OCI-LY7 (cell line): ENCODE results near the gene ERGIC3. TPM values are rescaled to one million over a fixed set of nuclear protein-coding genes. Genes with fewer than 3 reads are reported as not detected.

ENCODE experiments used
- BruUV-seq: library from RNA; stranded (reverse); fragments of 400-500 nt; replicated peaks from 2 replicates; lab custom pipeline; 2021; lab: Mats Ljungman, UMichigan
- CTCF ChIA-PET: fragments of 300-600 bp; sonication (Branson Sonifier 250); formaldehyde crosslinking; loops from one replicate; lab custom pipeline; 2022; ENCODE audit warnings: antibody characterized with exemption; ENCODE audit not compliant: unreplicated experiment; lab: Charles Lee
- POLR2A ChIA-PET: fragments of 300-600 bp; sonication (Branson Sonifier 250); formaldehyde crosslinking; loops from one replicate; lab custom pipeline; 2022; ENCODE audit warnings: antibody characterized with exemption; lab: Charles Lee
- DNase-seq: peaks from one replicate; pipeline ENCODE4 v3.0.0-alpha.2; 2015; ENCODE audit warnings: low spot score
- H2AFZ ChIP-seq: fragments of 200-600 bp; sonication (generic), shearing (Covaris generic); 2 replicates; pipeline ENCODE4 v1.6.1; 2014; ENCODE audit warnings: mild to moderate bottlenecking, antibody characterized with exemption, low read length, moderate library complexity
- H3K27ac ChIP-seq: fragments of 200-600 bp; sonication (generic); 2 replicates; pipeline ENCODE4 v1.5.1; 2014; ENCODE audit warnings: mixed run types, low read depth, mild to moderate bottlenecking, moderate library complexity, low read length, inconsistent platforms; ENCODE audit not compliant: poor library complexity, severe bottlenecking
- H3K36me3 ChIP-seq: fragments of 200-600 bp; sonication (generic); 2 replicates; pipeline ENCODE4 v1.6.1; 2014; ENCODE audit warnings: mild to moderate bottlenecking, antibody characterized with exemption, low read length, moderate library complexity, mixed read lengths; ENCODE audit not compliant: insufficient read depth
- H3K4me1 ChIP-seq: fragments of 200-600 bp; sonication (generic); 2 replicates; pipeline ENCODE4 v1.5.1; 2014; ENCODE audit warnings: mild to moderate bottlenecking, low read length; ENCODE audit not compliant: insufficient read depth, poor library complexity, severe bottlenecking
- H3K4me2 ChIP-seq: fragments of 200-600 bp; sonication (generic); 2 replicates; pipeline ENCODE4 v1.6.1; 2014; ENCODE audit warnings: mild to moderate bottlenecking, low read length
- H3K4me3 ChIP-seq: fragments of 200-600 bp; sonication (generic); 2 replicates; pipeline ENCODE4 v1.5.1; 2014; ENCODE audit warnings: mild to moderate bottlenecking, low read depth, low read length; ENCODE audit not compliant: poor library complexity, severe bottlenecking
- H3K79me2 ChIP-seq: fragments of 200-600 bp; sonication (generic); 2 replicates; pipeline ENCODE4 v1.6.1; 2016; ENCODE audit warnings: low read depth, mild to moderate bottlenecking, low read length, moderate library complexity, mixed read lengths; ENCODE audit not compliant: insufficient read depth
- H3K9me2 ChIP-seq: fragments of 200-600 bp; sonication (generic); 2 replicates; pipeline ENCODE4 v1.6.1; 2016; ENCODE audit warnings: mild to moderate bottlenecking, low read length, mixed read lengths; ENCODE audit not compliant: insufficient read depth
- H3K9me3 ChIP-seq: fragments of 200-600 bp; sonication (generic); 2 replicates; pipeline ENCODE4 v1.6.1; 2014; ENCODE audit warnings: mild to moderate bottlenecking, mixed run types, low read length, mixed read lengths
- H4K20me1 ChIP-seq: fragments of 200-600 bp; sonication (generic); 2 replicates; pipeline ENCODE4 v1.6.1; 2014; ENCODE audit warnings: mild to moderate bottlenecking, antibody characterized with exemption, low read length, moderate library complexity, mixed read lengths; ENCODE audit not compliant: insufficient read depth
- EZH2phosphoT487 ChIP-seq: fragments of 200-600 bp; sonication (generic); IDR thresholded peaks from 2 replicates; pipeline ENCODE4 v1.6.1; 2018; ENCODE audit warnings: low read depth, borderline replicate concordance, mild to moderate bottlenecking, mixed run types, antibody characterized with exemption, low read length, moderate library complexity, mixed read lengths
- intact Hi-C: fragments of 100-400 bp; cut with micrococcal nuclease; formaldehyde crosslinking; loops from one replicate; pipeline ENCODE4 v1.10.0; 2022; ENCODE audit not compliant: unreplicated experiment
- total RNA-seq, 2 experiments: library from RNA; depleted of rRNA in 1 of 2; stranded (reverse); fragments of >200 nt in 1 of 2; shearing (Covaris generic) in 1 of 2; gene quantifications; 2 replicates each; pipeline ENCODE4 v1.2.3, GENCODE V29; 2014 to 2022
- TF ChIP-seq, protein P1 (sequence below): fragments of 200-600 bp; sonication (generic); conservative IDR thresholded peaks from 2 replicates; pipeline ENCODE4 v1.5.1; 2014; ENCODE audit warnings: mild to moderate bottlenecking, antibody characterized with exemption, low read length, moderate library complexity, mixed read lengths

Gene ERGIC3
- total RNA-seq, 2 experiments from 2014 or later, result 170 to 171 TPM

DNA sequence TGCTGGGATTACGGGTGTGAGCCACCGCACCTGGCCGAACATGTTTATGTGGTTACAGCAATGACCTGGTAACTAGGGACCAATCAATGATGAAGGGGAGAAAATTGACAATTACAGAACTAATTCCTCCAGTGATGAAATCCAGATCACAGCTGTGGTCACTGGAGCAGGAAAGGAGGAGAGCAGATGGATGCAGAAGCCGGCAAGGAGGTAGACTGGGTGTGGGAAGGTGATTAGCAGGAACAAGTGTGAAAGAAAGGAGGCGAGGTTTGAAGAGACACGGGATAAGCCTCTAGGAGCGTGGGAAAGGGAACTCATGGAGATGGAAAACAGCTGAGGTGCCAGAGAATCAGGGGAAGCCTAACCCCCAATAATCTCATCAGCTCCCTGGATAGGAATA is 56.6 kb downstream of the ERGIC3 start:
- ChIA-PET CTCF (no interaction called here), POLR2A (interaction anchor here (0.5 kb wide), 1 partner anchor 118 kb away, joined by 6 read pairs; no protein-coding TSS in a partner anchor)
- TF ChIP-seq, protein P1, sequence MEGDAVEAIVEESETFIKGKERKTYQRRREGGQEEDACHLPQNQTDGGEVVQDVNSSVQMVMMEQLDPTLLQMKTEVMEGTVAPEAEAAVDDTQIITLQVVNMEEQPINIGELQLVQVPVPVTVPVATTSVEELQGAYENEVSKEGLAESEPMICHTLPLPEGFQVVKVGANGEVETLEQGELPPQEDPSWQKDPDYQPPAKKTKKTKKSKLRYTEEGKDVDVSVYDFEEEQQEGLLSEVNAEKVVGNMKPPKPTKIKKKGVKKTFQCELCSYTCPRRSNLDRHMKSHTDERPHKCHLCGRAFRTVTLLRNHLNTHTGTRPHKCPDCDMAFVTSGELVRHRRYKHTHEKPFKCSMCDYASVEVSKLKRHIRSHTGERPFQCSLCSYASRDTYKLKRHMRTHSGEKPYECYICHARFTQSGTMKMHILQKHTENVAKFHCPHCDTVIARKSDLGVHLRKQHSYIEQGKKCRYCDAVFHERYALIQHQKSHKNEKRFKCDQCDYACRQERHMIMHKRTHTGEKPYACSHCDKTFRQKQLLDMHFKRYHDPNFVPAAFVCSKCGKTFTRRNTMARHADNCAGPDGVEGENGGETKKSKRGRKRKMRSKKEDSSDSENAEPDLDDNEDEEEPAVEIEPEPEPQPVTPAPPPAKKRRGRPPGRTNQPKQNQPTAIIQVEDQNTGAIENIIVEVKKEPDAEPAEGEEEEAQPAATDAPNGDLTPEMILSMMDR, result no peak
- no peak for TF ChIP-seq EZH2phosphoT487
- intact Hi-C loops, result no loop called here
- H3K27ac ChIP-seq, result no peak overlapping the region
- H3K4me3 ChIP-seq, result no peak overlapping the region
- no peaks in the 10 kb centered on the region for H4K20me1 ChIP-seq
- no peak for DNase-seq
- peaks cover 13% of the 10 kb centered on the region for H3K4me1 ChIP-seq
- no peak overlapping the region for H2AFZ ChIP-seq
- BruUV-seq, result no TSS peak
- H3K9me2 ChIP-seq, result no peaks in the 10 kb centered on the region
- H3K79me2 ChIP-seq, result no peaks in the 10 kb centered on the region
- no peaks in the 10 kb centered on the region for H3K36me3 ChIP-seq
- no peak overlapping the region for H3K4me2 ChIP-seq
- H3K9me3 ChIP-seq, result no peaks in the 10 kb centered on the region

DNA sequence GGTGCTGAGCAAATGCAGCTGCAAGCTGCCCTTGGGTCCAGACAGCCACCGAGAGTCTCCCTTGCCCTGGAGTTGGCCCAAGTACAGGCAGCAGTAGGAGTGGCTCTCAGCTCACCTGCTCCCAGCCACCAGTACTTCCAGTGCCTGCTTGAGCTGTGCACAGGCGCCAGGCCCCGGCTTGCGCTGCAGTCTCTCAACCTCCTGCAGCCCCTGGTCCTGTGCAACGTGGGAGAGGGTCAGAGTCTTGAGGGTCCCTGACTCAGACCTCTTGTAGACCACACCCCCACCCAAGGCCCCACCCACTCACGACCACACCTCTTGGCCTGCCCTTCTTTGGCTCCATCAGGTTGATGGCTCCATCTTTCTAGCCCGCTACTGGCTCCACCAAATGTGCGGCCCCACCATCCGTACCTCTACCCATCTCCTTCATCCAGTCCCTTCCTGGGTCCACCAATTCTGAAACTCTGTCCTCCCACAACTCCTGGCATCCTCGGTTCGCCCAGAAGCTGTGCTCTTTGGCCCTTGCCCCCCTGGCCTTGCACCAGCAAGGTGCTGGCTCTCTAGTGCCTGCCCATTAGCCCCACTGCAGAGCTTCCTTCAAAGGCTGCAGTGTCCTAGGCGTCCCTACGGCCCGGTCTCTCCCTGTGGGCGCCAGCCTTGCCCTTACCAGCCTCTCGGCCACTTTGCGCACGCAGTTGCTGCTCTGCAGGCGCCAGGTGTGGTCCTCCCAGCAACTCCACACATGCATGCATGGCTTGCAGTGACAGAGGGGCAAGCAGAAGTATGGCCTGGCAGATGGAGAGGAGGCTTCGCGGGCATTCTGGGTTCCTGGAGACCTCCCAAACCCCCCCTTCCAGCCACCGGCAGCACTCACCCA is 57.3 kb downstream of the ERGIC3 start:
- Histone ChIP-seq H3K4me3 (no peak overlapping the region), H3K4me1 (peaks cover 15% of the 10 kb centered on the region), H3K79me2 (no peaks in the 10 kb centered on the region), H3K4me2 (no peak overlapping the region), H4K20me1 (no peaks in the 10 kb centered on the region), H3K36me3 (no peaks in the 10 kb centered on the region), H3K27ac (no peak overlapping the region), H3K9me2 (no peaks in the 10 kb centered on the region), H2AFZ (no peak overlapping the region), H3K9me3 (no peaks in the 10 kb centered on the region)
- no TSS peak for BruUV-seq
- ChIA-PET POLR2A (no interaction called here), CTCF (no interaction called here)
- no peak for TF ChIP-seq EZH2phosphoT487
- TF ChIP-seq, protein P1, result no peak
- no peak for DNase-seq
- intact Hi-C loops, result no loop called here

DNA sequence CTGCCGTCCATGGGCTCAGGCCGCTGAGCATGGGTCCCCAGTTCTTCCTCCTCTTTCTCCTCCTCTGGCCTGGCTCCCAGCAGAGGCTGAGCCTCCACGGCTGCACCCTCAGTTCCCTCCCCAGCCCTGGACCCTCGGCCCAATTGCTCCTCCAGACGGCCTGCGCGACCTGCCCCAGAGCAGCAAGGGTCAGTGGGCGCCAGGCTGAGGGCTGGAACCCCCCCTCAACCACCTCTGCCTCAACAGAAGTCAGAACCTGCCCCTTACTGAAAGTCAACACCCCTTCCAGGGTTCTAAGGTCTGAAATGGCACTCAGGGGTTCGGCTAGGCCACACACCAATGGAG is 57.9 kb downstream of the ERGIC3 start:
- H3K36me3 ChIP-seq, result no peaks in the 10 kb centered on the region
- CTCF ChIA-PET, result no interaction called here
- POLR2A ChIA-PET, result no interaction called here
- H2AFZ ChIP-seq, result no peak overlapping the region
- TF ChIP-seq EZH2phosphoT487, result no peak
- TF ChIP-seq, protein P1, result no peak
- BruUV-seq, result no TSS peak
- no peak overlapping the region for H3K27ac ChIP-seq
- intact Hi-C loops, result loop anchor here (5.0 kb wide), 1 partner anchor 98 kb away; the partner anchor contains the start of genes NFS1 and ROMO1
- H3K4me3 ChIP-seq, result no peak overlapping the region
- H3K4me1 ChIP-seq, result peaks cover 21% of the 10 kb centered on the region
- no peaks in the 10 kb centered on the region for H3K79me2 ChIP-seq
- no peak for DNase-seq
- H3K4me2 ChIP-seq, result no peak overlapping the region
- no peaks in the 10 kb centered on the region for H3K9me3 ChIP-seq
- H3K9me2 ChIP-seq, result no peaks in the 10 kb centered on the region
- H4K20me1 ChIP-seq, result no peaks in the 10 kb centered on the region
